Stimulated activated CD8-positive, alpha-beta memory T cell treated with anti-CD3 and anti-CD28 coated beads, Interleukin-2, amount 100 ng/mL, for 48 hours (primary cell): Measurements from ENCODE around the gene DENND5A.

Experiments
- DNase-seq, 2 donors: peaks; one replicate each; pipeline ENCODE4 v3.0.0-alpha.2; 2020; ENCODE audit warnings: low read depth in 2 of 2

Gene DENND5A

DNA sequence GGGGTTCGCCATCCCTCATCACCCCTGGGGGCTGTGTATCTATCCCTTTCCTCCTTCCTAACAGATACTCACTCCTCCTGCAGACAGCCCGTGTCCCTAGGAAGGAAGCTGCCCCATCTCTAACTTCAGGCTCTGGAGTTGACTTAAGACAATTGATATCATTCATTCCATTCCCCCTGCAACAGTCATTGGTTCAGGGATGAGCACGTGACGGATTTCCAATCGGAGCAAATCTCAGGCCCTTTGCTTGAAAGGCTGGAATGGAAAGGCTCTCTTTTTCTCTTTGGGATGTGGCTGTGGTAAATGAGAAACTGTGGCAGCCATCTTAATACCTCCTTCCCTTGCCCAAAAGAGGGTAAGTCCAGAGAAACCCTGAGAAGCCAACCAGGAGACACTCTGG, 168.7 kb downstream of the DENND5A start:
- no peak for DNase-seq

DNA sequence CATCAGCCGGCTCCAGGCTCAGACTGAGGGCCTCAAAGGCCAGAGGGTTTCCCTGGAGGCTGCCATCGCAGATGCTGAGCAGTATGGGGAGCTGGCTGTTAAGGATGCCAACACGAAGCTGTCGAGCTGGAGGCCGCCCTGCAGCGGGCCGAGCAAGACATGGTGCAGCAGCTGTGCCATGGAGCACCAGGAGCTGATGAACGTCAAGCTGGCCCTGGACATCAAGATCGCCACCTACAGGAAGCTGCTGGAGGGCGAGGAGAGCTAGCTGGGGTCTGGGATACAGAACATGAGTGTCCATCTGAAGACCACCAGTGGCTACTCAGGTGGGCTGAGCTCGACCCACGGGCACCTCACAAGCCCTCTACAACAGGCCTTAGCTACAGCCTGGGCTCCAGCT, 169.7 kb downstream of the DENND5A start:
- DNase-seq, result no peak

DNA sequence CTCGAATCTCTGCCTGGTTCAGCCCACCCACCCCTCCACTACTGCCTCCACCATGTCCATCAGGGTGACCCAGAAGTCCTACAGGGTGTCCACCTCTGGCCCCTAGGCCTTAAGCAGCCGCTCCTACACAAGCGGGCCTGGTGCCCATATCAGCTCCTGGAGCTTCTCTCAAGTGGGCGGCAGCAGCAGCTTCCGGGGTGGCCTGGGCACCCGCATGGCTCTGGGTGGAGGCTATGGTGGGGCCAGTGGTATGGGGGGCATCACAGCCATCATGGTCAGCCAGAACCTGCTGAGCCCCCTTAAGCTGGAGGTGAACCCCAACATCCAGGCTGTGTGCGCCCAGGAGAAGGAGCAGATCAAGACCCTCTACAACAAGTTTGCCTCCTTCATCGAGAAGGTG, 170.7 kb downstream of the DENND5A start:
- DNase-seq, result no peak

DNA sequence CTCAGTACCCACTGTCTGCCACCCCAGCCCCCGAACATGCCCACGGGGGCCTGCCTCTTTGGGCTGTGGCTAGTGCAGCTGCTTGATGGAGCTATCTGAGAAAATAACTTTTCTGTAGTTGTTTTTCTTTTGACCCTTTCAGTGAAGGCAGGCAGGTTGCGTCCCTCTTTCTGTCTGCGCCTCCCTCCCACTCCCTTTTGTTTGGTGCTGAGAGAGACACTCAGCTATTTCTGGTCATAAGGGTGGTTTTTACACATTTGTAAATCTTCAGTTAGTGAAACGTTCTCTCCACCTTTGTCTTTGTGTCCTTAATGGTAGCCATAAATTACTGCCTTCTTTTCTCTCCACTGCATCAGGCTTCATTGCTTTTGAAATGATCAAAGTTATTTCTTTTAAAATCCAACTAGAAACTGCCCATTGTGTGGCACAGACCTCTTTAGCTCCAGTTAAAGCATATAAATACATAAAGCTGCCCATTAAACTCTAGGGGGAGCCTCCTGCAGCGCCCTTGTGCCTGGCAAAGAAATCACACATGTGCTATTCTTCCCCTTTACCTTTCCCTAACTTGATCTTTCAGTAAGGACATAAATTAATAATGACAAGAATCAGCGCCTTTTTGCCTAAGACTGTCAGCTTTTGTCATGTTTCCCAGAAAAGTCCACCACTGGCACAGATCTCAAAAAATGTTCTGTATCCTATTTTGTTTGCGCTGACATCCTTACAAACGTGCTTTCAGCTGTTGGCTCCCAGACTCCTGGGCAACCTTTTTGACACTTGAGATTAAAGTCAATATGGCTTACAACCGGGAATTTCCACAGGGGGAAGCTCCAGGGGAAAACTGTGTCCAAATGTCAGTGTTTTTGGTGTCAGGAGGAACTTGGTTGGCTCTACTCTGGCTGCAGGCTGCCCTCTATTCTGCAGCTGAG, 172.0 kb downstream of the DENND5A start:
- DNase-seq, result no peak

DNA sequence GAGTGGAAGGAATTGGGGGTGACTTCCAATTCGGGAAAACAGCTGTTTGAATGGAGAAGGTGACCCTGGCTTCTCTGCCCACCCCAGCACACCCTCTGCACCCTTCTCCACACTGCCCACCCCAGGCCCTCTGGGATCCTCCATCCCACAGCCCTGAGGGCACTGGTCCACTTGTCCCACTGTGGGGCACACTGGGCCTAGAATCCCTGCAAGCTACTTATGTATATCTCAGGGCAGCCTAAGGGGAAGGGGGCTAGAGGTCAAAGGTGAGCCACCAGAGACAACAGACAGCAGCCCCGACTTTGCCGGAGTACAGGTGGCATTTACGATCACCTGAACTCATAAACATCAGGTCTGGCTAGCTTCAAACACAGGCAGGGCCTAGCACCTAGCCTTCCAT, 173.1 kb downstream of the DENND5A start:
- no peak for DNase-seq

DNA sequence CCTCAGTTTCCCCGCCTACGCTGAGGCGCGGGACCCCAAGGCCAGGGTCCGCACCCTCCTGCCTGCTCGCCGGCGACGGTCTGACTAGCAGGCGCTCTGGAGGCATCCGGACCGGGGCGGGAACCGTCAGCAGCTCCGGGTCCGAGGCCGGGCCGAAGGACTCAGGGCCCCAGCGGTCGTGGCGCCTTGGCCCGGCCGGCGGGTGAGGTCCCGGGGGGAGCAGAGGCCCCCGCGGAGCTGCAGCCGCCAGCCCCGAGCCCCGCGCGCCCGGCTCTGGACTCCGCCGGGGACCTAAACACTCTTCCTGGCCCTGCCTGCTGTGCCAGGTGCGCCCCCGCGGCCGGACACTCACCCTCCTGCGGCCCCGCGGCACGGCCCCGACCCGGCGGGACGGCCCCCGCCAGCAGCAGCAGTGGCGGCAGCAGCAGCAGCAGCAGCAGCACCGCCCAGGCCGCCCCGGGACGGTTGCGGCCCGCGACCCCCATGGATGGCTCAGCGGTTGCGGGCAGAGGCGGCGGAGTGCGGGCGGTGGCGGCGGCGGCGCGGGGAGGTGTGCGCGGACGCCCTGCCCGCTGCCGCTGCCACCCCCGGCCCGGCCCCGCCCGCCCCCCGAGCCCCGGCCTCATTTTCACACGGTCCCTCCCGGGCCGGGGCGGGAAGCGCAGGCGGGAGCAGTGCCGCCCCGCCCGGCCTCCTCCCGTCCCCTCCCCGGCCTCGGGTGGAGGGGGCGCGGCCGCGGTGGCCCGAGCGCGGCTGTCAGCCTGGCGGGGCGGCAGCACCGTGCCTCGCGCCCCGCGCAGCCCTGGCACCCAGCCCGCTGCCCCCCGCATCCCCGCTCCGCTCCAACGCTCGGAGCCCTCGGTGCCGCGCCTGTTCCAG, 173.9 kb downstream of the DENND5A start, which contains the start of gene SCUBE2:
TSS of gene SCUBE2 (minus strand) at position 556 of the 879 bp plus-strand sequence. CDS start at position 485, 71 bp downstream.
- no peak for DNase-seq

DNA sequence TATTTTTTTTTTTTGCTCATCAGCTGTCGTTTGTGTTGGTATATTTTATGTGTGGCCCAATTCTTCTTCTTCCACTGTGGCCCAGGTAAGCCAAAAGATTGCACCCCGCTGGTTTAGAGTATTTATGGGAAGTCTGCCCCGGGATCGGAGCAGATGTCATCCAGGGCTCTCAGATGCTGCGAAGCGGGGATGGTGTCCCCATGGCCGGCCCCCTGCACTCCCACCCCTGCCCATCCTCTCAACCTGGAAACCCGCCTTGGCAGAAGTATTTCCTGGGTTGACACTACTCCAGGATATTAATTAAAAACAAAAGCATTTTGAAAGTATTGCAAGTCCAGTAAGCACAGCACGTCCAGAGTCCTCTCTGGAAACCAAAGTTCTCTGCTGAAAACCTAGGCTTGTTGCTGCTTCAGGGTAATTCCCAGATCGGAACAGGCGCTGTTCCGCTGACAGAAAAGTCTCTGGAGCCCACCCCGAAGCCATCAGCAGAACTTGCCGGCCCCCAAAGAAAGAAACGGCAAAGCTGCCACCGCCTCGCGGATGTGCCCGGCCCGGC, 174.6 kb downstream of the DENND5A start:
- DNase-seq, result no peak

DNA sequence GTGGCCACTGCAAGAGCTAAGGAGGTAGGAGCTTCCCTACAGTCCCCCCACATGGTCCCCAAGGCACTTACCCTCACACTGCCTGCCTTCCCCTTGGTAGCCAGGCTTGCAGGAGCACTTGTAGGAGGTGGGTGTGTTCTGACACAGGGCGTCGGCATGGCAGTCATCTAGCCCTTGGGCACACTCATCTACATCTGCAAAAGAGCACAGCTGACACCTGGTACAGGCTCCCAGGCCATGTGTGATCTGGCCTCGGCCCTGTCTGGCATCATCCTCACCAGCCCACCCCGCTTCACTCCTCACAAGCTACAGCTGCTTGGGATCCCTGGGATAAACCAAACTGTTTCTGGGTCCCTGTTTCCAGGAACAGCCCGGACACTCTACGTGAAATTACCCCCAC, 175.5 kb downstream of the DENND5A start:
- DNase-seq, result no peak

DNA sequence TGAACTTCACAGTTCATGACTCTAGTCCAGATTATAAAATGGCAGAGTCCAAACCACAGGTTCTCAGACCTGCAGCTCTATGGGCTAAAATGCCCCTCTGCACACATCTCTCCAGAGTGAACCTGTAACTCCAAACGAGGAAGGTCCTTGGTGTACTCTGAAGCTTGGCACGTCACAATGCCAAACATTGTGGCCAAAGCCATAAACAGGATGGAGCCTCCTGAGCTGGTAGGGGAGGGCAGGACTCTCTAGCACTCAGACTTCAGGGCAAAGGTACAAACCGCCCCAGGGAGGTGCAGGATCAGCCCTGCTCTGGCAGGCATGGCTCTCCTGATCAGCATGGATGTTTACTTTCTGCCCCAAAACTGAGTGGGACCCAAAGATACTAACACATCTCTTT, 176.1 kb downstream of the DENND5A start:
- no peak for DNase-seq
